Esophagus squamous epithelium (tissue), 5 donors: ENCODE results near the gene NDST1. TPM values are rescaled to one million over a fixed set of nuclear protein-coding genes. Genes with fewer than 3 reads are reported as not detected.
"Not testable (repeated sequence)": the region's sequence is repeated elsewhere in the genome, so short reads cannot be mapped to it uniquely, and the experiment has no call there.

Source experiments
- DNase-seq: peaks from one replicate; lab custom pipeline; 2025; lab: John Stamatoyannopoulos, UW
- H3K27ac ChIP-seq, 4 donors: fragments of 200-600 bp; sonication (generic); one replicate each; pipeline ENCODE4 v1.5.1; 2016 to 2019; ENCODE audit warnings: mild to moderate bottlenecking in 1 of 4
- H3K27me3 ChIP-seq, 4 donors: fragments of 200-600 bp; sonication (generic); 1 replicate in 3 of 4; 2 replicates in 1 of 4; pipeline versions ENCODE4 v1.5.1 to v1.6.0; 2017 to 2021; ENCODE audit warnings: antibody characterized with exemption in 1 of 4
- H3K36me3 ChIP-seq, 3 donors: fragments of 200-600 bp; sonication (generic); one replicate each; pipeline ENCODE4 v1.5.1; 2016 to 2019
- H3K4me1 ChIP-seq, 3 donors: fragments of 200-600 bp; sonication (generic); one replicate each; pipeline ENCODE4 v1.5.1; 2017 to 2019
- H3K4me3 ChIP-seq, 4 donors: fragments of 200-600 bp; sonication (generic); 1 replicate in 3 of 4; 2 replicates in 1 of 4; pipeline ENCODE4 v1.5.1; 2016 to 2019; ENCODE audit warnings: mild to moderate bottlenecking in 2 of 4, moderate library complexity in 1 of 4
- H3K9me3 ChIP-seq, 3 donors: fragments of 200-600 bp; sonication (generic); one replicate each; pipeline ENCODE4 v1.5.1; 2016 to 2019
- CTCF ChIP-seq, 6 experiments: fragments of 450-650 bp in 4 of 6; fragments of 200-600 bp in 2 of 6; sonication (generic) in 2 of 6; IDR thresholded peaks; one replicate each; pipeline ENCODE4 v1.5.1; 2016 to 2019; ENCODE audit warnings: antibody characterized with exemption in 6 of 6, mild to moderate bottlenecking in 4 of 6, moderate library complexity in 4 of 6
- POLR2A ChIP-seq, 4 donors: fragments of 450-650 bp; IDR thresholded peaks; one replicate each; pipeline ENCODE4 v1.6.1; 2017; ENCODE audit warnings: antibody characterized with exemption in 4 of 4, mild to moderate bottlenecking in 4 of 4, moderate library complexity in 3 of 4
- WGBS, 2 donors: methylation state at CpG; one replicate each; pipeline ENCODE4 v1.1.5; 2018; 5-methylcytosine and 5-hydroxymethylcytosine counted together
- intact Hi-C: fragments of 100-400 bp; cut with DNase I; formaldehyde crosslinking; loops from one replicate; pipeline ENCODE4 v1.15.0; 2022
- total RNA-seq, 4 donors: library from RNA; depleted of rRNA; stranded (reverse); fragments of >200 nt; gene quantifications; one replicate each; pipeline ENCODE4 v1.1.0, GENCODE V29; 2016
- donor health status: DM: yes; HTN: yes; CAD: no.

The NDST1 gene
- total RNA-seq, 4 donors from 2014 or later = 76.5 to 205 (median 118) TPM

- peaks cover 4 to 12% (median 11%) of the 10 kb centered on the region in 3 donors for H3K4me1 ChIP-seq
- TF ChIP-seq POLR2A (IDR thresholded peaks at IDR 0.05) (no peak), CTCF (IDR thresholded peaks at IDR 0.05) (no peak)
- H3K27ac ChIP-seq = peak overlapping the region in 1 of 4 donors; percentile 57
- no peaks in the 10 kb centered on the region for H3K36me3 ChIP-seq
- no peak overlapping the region for H3K4me3 ChIP-seq
- intact Hi-C loops = loop anchor here (5.0 kb wide), 1 partner anchor 63 kb away; no protein-coding TSS in a partner anchor
- 84 to 90% methylated on average over 11 of the region's 12 CpGs for WGBS, 2 donors
- H3K9me3 ChIP-seq = no peaks in the 10 kb centered on the region
- H3K27me3 ChIP-seq = no peaks in the 10 kb centered on the region
- no peak for DNase-seq
These were observed 34.1 kb upstream of the NDST1 start for GRCh38 chr5:150473673-150474358.

- intact Hi-C loops = not testable (repeated sequence)
- WGBS, 2 donors = 70 to 84% methylated on average over 6 of the region's 6 CpGs
These were observed 31.4 kb upstream of the NDST1 start for GRCh38 chr5:150476568-150476967.

GRCh38 chr5:150479416-150479815 is 28.5 kb upstream of the NDST1 start:
- intact Hi-C loops = no loop called here
- H3K27me3 ChIP-seq = no peaks in the 10 kb centered on the region
- H3K9me3 ChIP-seq = no peaks in the 10 kb centered on the region
- H3K4me1 ChIP-seq = peaks cover 0 to 15% (median 0%) of the 10 kb centered on the region in 3 donors
- no peaks in the 10 kb centered on the region for H3K36me3 ChIP-seq
- 73 to 81% methylated on average over 2 of the region's 2 CpGs for WGBS, 2 donors
- H3K27ac ChIP-seq = no peak overlapping the region
- DNase-seq = no peak
- TF ChIP-seq CTCF (IDR thresholded peaks at IDR 0.05) (no peak), POLR2A (IDR thresholded peaks at IDR 0.05) (no peak)
- H3K4me3 ChIP-seq = no peak overlapping the region

More at GRCh38 chr5:150476568-150476967, 31.4 kb upstream of the NDST1 start:
- DNase-seq, H3K27ac ChIP-seq, H3K27me3 ChIP-seq, H3K9me3 ChIP-seq, H3K4me3 ChIP-seq, H3K36me3 ChIP-seq: not testable (repeated sequence)
- H3K4me1 ChIP-seq = peaks cover 4 to 13% (median 8%) of the 10 kb centered on the region in 3 donors

- H3K36me3 ChIP-seq = no peaks in the 10 kb centered on the region
- H3K4me3 ChIP-seq = no peak overlapping the region
- H3K9me3 ChIP-seq = no peaks in the 10 kb centered on the region
- TF ChIP-seq CTCF (IDR thresholded peaks at IDR 0.05) = no peak
- no peak for TF ChIP-seq POLR2A (IDR thresholded peaks at IDR 0.05)
- peak overlapping the region in 1 of 4 donors; percentile 25 for H3K27ac ChIP-seq
- no peak for DNase-seq
- no peaks in the 10 kb centered on the region for H3K27me3 ChIP-seq
- H3K4me1 ChIP-seq = peaks cover 5 to 29% (median 7%) of the 10 kb centered on the region in 3 donors
- WGBS, 2 donors = 80% methylated on average over 3 of the region's 6 CpGs; no CpG with 5 or more reads in 1 of the 2 donors
- intact Hi-C loops = no loop called here
These were observed 26.3 kb upstream of the NDST1 start for GRCh38 chr5:150481708-150481965.

- H3K27ac ChIP-seq = peak overlapping the region in 1 of 4 donors; percentile 25
- 52 to 57% methylated on average over 6 of the region's 6 CpGs for WGBS, 2 donors
These were observed 25.9 kb upstream of the NDST1 start for GRCh38 chr5:150481972-150482406.

More at GRCh38 chr5:150481972-150482406, 25.9 kb upstream of the NDST1 start:
- Histone ChIP-seq H3K9me3 (no peaks in the 10 kb centered on the region), H3K4me3 (no peak overlapping the region), H3K27me3 (no peaks in the 10 kb centered on the region), H3K36me3 (no peaks in the 10 kb centered on the region), H3K4me1 (peaks cover 5 to 33% (median 9%) of the 10 kb centered on the region in 3 donors)
- DNase-seq = no peak
- no peak for TF ChIP-seq CTCF (IDR thresholded peaks at IDR 0.05)
- no peak for TF ChIP-seq POLR2A (IDR thresholded peaks at IDR 0.05)
- intact Hi-C loops = no loop called here
